Activated CD4-positive, alpha-beta T cell treated with anti-CD3 and anti-CD28 coated beads for 36 hours (primary cell): ENCODE measurements around the gene TMEM109. TPM values are rescaled to one million over a fixed set of nuclear protein-coding genes. Genes with fewer than 3 reads are reported as not detected.
A peak's percentile ranks its signal among the peaks of the same experiment; 100 is the strongest.

Experiments
- ATAC-seq: fragments of 200-7000 bp; cut with Tn5 transposase; one replicate; pipeline ENCODE4 v1.10.0; 2021; ENCODE audit warnings: mild to moderate bottlenecking, moderate library complexity
- CTCF ChIA-PET: fragments of 350-600 bp; sonication (Branson Sonifier 250); formaldehyde crosslinking; loops from one replicate; lab custom pipeline; 2021; ENCODE audit warnings: antibody characterized with exemption; lab: Charles Lee
- POLR2A ChIA-PET: fragments of 350-600 bp; sonication (Branson Sonifier 250); formaldehyde crosslinking; loops from one replicate; lab custom pipeline; 2021; ENCODE audit warnings: antibody characterized with exemption, inconsistent platforms; lab: Charles Lee
- DNase-seq: peaks from one replicate; pipeline ENCODE4 v3.0.0-alpha.2; 2020
- H3K27ac Mint-ChIP-seq: one replicate; pipeline ENCODE4 v1.8.0; 2021; ENCODE audit warnings: mixed read lengths
- H3K27me3 Mint-ChIP-seq: one replicate; pipeline ENCODE4 v1.8.0; 2021; ENCODE audit warnings: mixed read lengths
- H3K36me3 Mint-ChIP-seq: one replicate; pipeline ENCODE4 v1.8.0; 2021; ENCODE audit warnings: low read depth, mixed read lengths
- H3K4me1 Mint-ChIP-seq: one replicate; pipeline ENCODE4 v1.8.0; 2021; ENCODE audit warnings: mixed read lengths
- H3K4me3 Mint-ChIP-seq: one replicate; pipeline ENCODE4 v1.8.0; 2021; ENCODE audit warnings: mild to moderate bottlenecking, moderate library complexity, mixed read lengths
- H3K9me3 Mint-ChIP-seq: one replicate; pipeline ENCODE4 v1.8.0; 2021; ENCODE audit warnings: low read depth, mixed read lengths
- intact Hi-C, 2 experiments: fragments of 100-400 bp; cut with DNase I in 1 of 2; cut with micrococcal nuclease in 1 of 2; formaldehyde crosslinking; loops; one replicate each; pipeline versions ENCODE4 v1.14.2 to v1.15.1; 2022 to 2024; cut with DNase I, micrococcal nuclease
- total RNA-seq, 2 experiments: library from RNA; stranded (reverse); gene quantifications; one replicate each; pipeline ENCODE4 v1.2.3, GENCODE V29; 2021

The TMEM109 gene, protein sequence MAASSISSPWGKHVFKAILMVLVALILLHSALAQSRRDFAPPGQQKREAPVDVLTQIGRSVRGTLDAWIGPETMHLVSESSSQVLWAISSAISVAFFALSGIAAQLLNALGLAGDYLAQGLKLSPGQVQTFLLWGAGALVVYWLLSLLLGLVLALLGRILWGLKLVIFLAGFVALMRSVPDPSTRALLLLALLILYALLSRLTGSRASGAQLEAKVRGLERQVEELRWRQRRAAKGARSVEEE
- 10 to 100 TPM; 80.3 to 89.1 TPM for total RNA-seq

GRCh38 chr11:60913793-60914632 is at the start of gene TMEM109:
Gene TMEM109, plus strand, starts transcription at chr11:60914158. Its CDS starts 5,536 bp downstream, at chr11:60919694.
- Mint-ChIP-seq H3K4me3 (peak within 1 kb of the TSS; percentile 87), H3K27ac (peak within 1 kb of the TSS; percentile 97), H3K9me3 (no peaks in the 10 kb centered on the region), H3K36me3 (peaks cover 16% of the 10 kb centered on the region), H3K4me1 (peaks cover 58% of the 10 kb centered on the region), H3K27me3 (no peaks in the 10 kb centered on the region)
- ATAC-seq (peak; percentile 78), DNase-seq (peak; percentile 93)
- POLR2A ChIA-PET = interaction anchor here (0.6 to 2.9 kb wide), 11 partner anchors 8 to 516 kb away, joined by 3 to 16 read pairs (median 4); partner anchors contain the start of genes CPSF7, PRPF19, SDHAF2 and TMEM216
- intact Hi-C loops = loop anchor here (1.0 to 5.0 kb wide), 12 partner anchors 8 to 448 kb away; partner anchors contain the start of genes CCDC86 (in 2 of the 2), PRPF19 (in 2 of the 2), DDB1 (in 1 of the 2) and TKFC (in 1 of the 2)
- CTCF ChIA-PET = interaction anchor here (0.6 to 2.7 kb wide), 14 partner anchors 11 to 472 kb away, joined by 3 to 16 read pairs (median 4); no protein-coding TSS in a partner anchor

GRCh38 chr11:60864856-60865513 is 49.0 kb upstream of the TMEM109 start:
- ChIA-PET POLR2A (no interaction called here), CTCF (interaction anchor here (0.7 kb wide), 1 partner anchor 11 kb away, joined by 3 read pairs; no protein-coding TSS in a partner anchor)
- no peak overlapping the region for H3K4me3 Mint-ChIP-seq
- H3K27ac Mint-ChIP-seq = no peak overlapping the region
- H3K4me1 Mint-ChIP-seq = no peaks in the 10 kb centered on the region
- H3K36me3 Mint-ChIP-seq = no peaks in the 10 kb centered on the region
- H3K9me3 Mint-ChIP-seq = no peaks in the 10 kb centered on the region
- intact Hi-C loops = no loop called here
- H3K27me3 Mint-ChIP-seq = no peaks in the 10 kb centered on the region
- DNase-seq (no peak), ATAC-seq (no peak)

GRCh38 chr11:60866911-60867870 is 46.8 kb upstream of the TMEM109 start, which contains the start of gene ZP1:
Gene ZP1, plus strand, starts transcription at chr11:60867542. Its CDS starts 20 bp downstream, at chr11:60867562.
- ChIA-PET POLR2A (no interaction called here), CTCF (interaction anchor here (0.7 to 1.1 kb wide), 2 partner anchors 20 to 36 kb away, joined by 3 to 4 read pairs; no protein-coding TSS in a partner anchor)
- H3K9me3 Mint-ChIP-seq = no peaks in the 10 kb centered on the region
- ATAC-seq = no peak
- no peaks in the 10 kb centered on the region for H3K27me3 Mint-ChIP-seq
- DNase-seq = no peak
- no peak within 1 kb of the TSS for H3K27ac Mint-ChIP-seq
- peaks cover 2% of the 10 kb centered on the region for H3K4me1 Mint-ChIP-seq
- H3K36me3 Mint-ChIP-seq = no peaks in the 10 kb centered on the region
- H3K4me3 Mint-ChIP-seq = no peak within 1 kb of the TSS
- intact Hi-C loops = no loop called here

- ATAC-seq = no peak
- Mint-ChIP-seq H3K27ac (no peak overlapping the region), H3K27me3 (no peaks in the 10 kb centered on the region), H3K4me1 (peaks cover 5% of the 10 kb centered on the region), H3K36me3 (no peaks in the 10 kb centered on the region), H3K9me3 (no peaks in the 10 kb centered on the region), H3K4me3 (no peak overlapping the region)
- ChIA-PET POLR2A (no interaction called here), CTCF (interaction anchor here (0.7 to 1.9 kb wide), 3 partner anchors 13 to 37 kb away, joined by 3 to 8 read pairs (median 4); partner anchors contain the start of gene PTGDR2)
- intact Hi-C loops = no loop called here
- DNase-seq = no peak
Measured at GRCh38 chr11:60867871-60868681, 45.9 kb upstream of the TMEM109 start.

- DNase-seq (no peak), ATAC-seq (no peak)
- Mint-ChIP-seq H3K9me3 (no peaks in the 10 kb centered on the region), H3K27me3 (no peaks in the 10 kb centered on the region), H3K4me3 (no peak overlapping the region), H3K36me3 (no peaks in the 10 kb centered on the region), H3K4me1 (peaks cover 6% of the 10 kb centered on the region), H3K27ac (no peak overlapping the region)
- intact Hi-C loops = no loop called here
- ChIA-PET CTCF (interaction anchor here (1.3 to 1.9 kb wide), 2 partner anchors 13 to 38 kb away, joined by 4 to 8 read pairs; partner anchors contain the start of gene PTGDR2), POLR2A (no interaction called here)
Measured at GRCh38 chr11:60868682-60869450, 45.1 kb upstream of the TMEM109 start.

- POLR2A ChIA-PET = no interaction called here
Measured at GRCh38 chr11:60869451-60869825, 44.5 kb upstream of the TMEM109 start.

DNA sequence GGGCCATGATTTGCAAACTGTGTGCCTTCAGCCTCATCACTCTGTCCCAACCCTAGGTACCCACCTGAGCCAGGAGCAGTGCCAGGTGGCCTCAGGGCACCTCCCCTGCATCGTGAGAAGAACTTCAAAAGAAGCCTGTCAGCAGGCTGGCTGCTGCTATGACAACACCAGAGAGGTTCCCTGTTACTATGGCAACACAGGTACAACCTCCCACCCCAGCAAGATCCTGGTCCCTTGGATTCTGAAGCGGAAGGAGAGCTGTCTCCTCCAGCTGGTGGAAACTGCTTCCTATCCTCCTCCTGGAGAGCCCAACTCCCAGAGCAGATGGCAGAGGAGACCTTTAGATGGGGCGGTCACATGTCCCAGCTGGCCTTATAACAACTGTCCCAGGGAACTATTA is 43.7 kb upstream of the TMEM109 start:
- CTCF ChIA-PET = no interaction called here
- Mint-ChIP-seq H3K9me3 (no peaks in the 10 kb centered on the region), H3K27me3 (no peaks in the 10 kb centered on the region), H3K27ac (no peak overlapping the region), H3K4me1 (peaks cover 6% of the 10 kb centered on the region), H3K4me3 (no peak overlapping the region), H3K36me3 (peaks cover 2% of the 10 kb centered on the region)
- no peak for ATAC-seq
- DNase-seq = no peak
- POLR2A ChIA-PET = interaction anchor here (0.6 kb wide), 1 partner anchor 109 kb away, joined by 3 read pairs; no protein-coding TSS in a partner anchor
- intact Hi-C loops = no loop called here

More at GRCh38 chr11:60869451-60869825, 44.5 kb upstream of the TMEM109 start:
- CTCF ChIA-PET = interaction anchor here (1.3 to 1.9 kb wide), 2 partner anchors 14 to 38 kb away, joined by 4 to 8 read pairs; partner anchors contain the start of gene PTGDR2
- H3K4me1 Mint-ChIP-seq = peaks cover 6% of the 10 kb centered on the region
- H3K36me3 Mint-ChIP-seq = no peaks in the 10 kb centered on the region
- no peaks in the 10 kb centered on the region for H3K27me3 Mint-ChIP-seq
- H3K9me3 Mint-ChIP-seq = no peaks in the 10 kb centered on the region
- intact Hi-C loops = no loop called here
- H3K4me3 Mint-ChIP-seq = no peak overlapping the region
- H3K27ac Mint-ChIP-seq = no peak overlapping the region
- no peak for DNase-seq
- ATAC-seq = no peak

- no peak for DNase-seq
- Mint-ChIP-seq H3K9me3 (no peaks in the 10 kb centered on the region), H3K27ac (no peak overlapping the region), H3K4me1 (peaks cover 6% of the 10 kb centered on the region), H3K36me3 (peaks cover 2% of the 10 kb centered on the region), H3K27me3 (no peaks in the 10 kb centered on the region), H3K4me3 (no peak overlapping the region)
- ATAC-seq = peak; percentile 37
- CTCF ChIA-PET = interaction anchor here (1.1 kb wide), 1 partner anchor 11 kb away, joined by 3 read pairs; no protein-coding TSS in a partner anchor
- intact Hi-C loops = no loop called here
- POLR2A ChIA-PET = interaction anchor here (0.6 kb wide), 1 partner anchor 108 kb away, joined by 3 read pairs; no protein-coding TSS in a partner anchor
Measured at GRCh38 chr11:60870733-60871377, 43.1 kb upstream of the TMEM109 start.
